Measurements from ENCODE around the gene SMARCD2.
"Not testable (repeated sequence)": the region's sequence is repeated elsewhere in the genome, so short reads cannot be mapped to it uniquely, and the experiment has no call there.

SMARCD2 gene

DNA sequence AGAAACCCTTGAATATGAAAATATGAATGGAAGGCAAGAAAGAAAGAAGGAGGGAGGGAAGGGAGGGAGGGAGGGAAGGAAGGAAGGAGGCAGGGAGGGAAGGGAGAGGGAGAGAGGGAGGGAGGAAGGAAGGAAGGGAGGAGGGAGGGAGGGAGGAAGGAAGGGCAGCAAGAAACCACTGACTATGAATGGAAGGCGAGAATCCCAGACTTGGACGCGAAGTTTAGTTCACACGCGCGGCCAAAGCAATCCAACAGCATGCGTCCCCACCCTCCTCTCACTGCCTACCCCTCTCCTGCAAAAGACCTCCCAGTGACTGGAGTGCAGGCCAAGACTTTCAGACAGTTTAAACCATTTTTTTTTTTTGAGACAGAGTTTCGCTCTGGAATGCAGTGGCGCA, 7.9 kb upstream of the SMARCD2 start:
- no peak for DNase-seq (ENCODE audit: low read depth in 2 of 2)

GRCh38 chr17:63848834-63849689, 6.6 kb upstream of the SMARCD2 start:
- peak; percentile 96 to 97 for DNase-seq (ENCODE audit: low read depth in 2 of 2)

- DNase-seq (ENCODE audit: low read depth in 2 of 2), result no peak
These were observed 5.2 kb upstream of the SMARCD2 start for GRCh38 chr17:63847525-63848249.

DNA sequence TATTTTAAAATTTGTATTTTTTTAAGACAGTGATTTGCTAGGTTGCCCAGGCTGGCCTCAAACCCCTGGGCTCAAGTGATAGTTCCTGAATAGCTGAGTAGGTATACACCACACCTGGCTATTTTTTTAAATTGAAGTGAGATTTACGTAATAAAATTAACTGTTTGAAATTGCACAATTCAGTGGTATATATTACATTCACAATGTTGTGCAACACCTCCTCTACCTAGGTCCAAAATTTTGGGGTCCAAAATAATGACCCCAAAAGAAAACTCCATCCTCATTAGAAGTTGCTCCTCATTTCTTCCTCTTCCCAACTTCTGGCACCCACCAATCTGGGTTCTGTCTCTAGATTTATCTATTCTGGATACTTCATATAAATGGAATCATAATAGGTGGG, 3.0 kb upstream of the SMARCD2 start:
- DNase-seq (ENCODE audit: low read depth in 2 of 2), result no peak

GRCh38 chr17:63843910-63844677, 1.6 kb upstream of the SMARCD2 start:
- DNase-seq (ENCODE audit: low read depth in 2 of 2), result no peak

- not testable (repeated sequence) for DNase-seq (ENCODE audit: low read depth in 2 of 2)
These were observed 953 bp upstream of the SMARCD2 start for GRCh38 chr17:63843387-63843888.

DNA sequence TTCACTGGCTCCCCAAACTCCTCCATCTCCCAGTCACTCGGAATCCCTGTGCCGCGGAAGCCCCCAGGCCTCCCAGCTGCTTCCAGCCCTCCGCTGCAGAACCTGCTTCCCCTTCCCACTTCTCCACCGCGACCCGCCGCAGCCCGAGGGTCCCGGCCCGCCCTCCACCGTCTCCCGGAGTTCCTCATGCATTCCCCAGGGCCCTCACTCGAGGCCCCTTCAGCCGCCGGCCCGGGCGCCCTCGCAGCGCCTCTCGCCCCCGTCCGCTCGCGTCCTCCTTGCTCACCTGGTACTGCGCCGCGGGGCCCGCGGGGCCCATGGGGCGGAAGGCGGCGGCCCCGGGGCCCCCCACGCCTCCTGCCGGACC, 329 bp downstream of the SMARCD2 start:
- no peak for DNase-seq (ENCODE audit: low read depth in 2 of 2)

DNA sequence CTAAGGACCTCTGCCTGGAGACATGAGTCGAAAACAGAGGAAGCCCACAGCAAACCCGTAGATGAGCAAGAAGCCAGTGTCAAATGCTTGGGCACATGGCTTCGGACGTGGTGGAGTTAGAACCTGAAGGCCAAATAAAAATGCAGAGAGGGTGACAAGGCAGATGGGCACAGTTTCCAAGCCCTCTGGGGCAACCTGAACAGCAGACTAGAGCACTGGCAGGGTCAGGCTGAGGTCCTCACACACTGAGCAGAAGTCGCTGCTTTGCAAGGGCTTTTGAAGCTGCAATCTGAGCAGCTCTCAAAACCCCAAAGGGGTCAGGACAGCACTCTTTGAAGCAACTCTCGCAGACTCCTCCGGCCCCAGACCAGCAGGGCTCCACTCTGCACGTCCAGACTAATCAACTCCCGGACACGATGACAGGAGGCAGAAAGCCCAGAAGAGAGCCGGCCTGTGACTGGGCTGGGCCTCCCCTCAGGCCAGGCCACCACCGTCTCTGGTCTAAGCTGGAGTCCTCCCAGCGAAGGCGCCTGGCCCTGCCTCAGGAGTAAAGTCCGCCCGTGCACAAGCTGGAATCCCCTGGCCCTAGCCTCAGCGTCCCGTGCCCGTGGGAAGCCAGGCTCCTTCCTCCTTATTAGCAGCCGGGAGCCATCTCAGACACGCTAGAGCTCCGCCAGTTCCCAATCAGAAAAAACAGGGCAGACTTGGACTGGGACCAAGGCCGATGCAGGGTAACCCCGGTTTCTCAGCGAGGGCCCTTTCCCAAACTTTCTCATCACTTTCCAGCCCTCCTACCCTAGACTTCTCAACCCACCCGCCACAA, 924 bp downstream of the SMARCD2 start:
- no peak for DNase-seq (ENCODE audit: low read depth in 2 of 2)

DNA sequence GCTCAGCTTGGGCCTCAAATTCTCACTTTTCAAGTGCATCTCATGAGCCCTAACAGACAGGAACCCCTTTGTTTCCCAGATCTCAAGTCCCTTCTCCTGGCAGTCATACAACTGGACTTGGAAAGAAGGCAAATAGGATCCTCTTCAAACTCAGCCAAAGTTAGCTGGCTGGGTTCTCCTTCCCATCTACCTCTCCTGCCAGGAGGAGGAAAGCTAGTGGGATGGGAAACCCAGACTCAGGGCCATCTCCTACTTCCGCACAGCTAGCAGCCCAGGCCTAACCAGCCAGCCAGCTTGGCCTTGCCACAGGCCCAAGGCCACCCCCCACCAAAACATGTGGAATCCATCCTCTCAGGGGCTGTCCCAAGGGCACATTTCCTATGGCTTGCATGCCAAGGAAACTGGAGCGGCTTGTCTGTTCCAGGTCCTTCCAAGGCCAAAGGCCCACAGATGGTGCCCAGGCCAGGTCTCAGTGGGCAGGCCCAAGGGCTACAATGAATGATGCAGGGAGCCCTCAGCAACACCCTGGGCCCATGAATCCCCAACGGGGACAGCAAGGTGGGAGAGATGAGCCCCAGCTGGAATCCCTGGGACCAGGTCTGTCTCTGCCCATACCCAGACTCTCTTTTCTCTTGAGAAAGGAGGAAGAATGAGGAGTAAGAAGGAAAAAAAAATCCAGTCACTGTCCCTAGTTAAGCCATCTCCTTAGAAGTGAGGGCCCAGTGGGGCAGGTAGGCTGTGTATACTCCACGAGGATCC, 1.7 kb downstream of the SMARCD2 start:
- no peak for DNase-seq (ENCODE audit: low read depth in 2 of 2)

DNA sequence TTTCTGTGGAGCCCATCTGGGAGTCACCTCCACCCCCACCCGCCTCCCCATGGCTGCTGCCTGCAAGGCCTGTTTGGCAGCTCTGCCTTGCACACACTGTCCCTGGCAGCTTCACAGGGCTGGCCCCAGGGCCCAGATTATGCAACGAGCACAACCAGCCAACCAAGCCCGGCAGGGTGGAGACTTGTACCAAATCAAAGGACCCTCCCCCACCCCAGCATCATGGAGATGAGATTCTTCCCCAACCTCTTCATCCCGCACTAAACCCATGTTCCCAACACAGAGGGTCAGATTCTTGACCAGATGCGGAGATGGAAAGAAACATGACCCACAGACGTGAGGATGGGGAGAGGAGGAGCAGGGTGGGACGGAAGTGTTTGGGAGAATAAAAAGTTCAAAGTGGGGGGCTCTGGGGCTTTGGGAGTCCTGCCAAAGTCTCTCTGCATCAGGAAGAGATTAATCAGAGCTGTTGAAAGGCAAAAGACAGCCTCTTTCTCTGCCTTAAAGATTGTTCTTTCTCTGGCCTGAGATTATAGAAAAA, 3.8 kb downstream of the SMARCD2 start:
- no peak for DNase-seq (ENCODE audit: low read depth in 2 of 2)

GRCh38 chr17:63837962-63838600, 4.4 kb downstream of the SMARCD2 start:
- DNase-seq (ENCODE audit: low read depth in 2 of 2), result no peak

- no peak for DNase-seq (ENCODE audit: low read depth in 2 of 2)
These were observed 5.0 kb downstream of the SMARCD2 start for GRCh38 chr17:63837480-63837879.

GRCh38 chr17:63836811-63837210, 5.7 kb downstream of the SMARCD2 start:
- DNase-seq (ENCODE audit: low read depth in 2 of 2), result no peak

GRCh38 chr17:63835167-63835720, 7.2 kb downstream of the SMARCD2 start:
- no peak for DNase-seq (ENCODE audit: low read depth in 2 of 2)

DNA sequence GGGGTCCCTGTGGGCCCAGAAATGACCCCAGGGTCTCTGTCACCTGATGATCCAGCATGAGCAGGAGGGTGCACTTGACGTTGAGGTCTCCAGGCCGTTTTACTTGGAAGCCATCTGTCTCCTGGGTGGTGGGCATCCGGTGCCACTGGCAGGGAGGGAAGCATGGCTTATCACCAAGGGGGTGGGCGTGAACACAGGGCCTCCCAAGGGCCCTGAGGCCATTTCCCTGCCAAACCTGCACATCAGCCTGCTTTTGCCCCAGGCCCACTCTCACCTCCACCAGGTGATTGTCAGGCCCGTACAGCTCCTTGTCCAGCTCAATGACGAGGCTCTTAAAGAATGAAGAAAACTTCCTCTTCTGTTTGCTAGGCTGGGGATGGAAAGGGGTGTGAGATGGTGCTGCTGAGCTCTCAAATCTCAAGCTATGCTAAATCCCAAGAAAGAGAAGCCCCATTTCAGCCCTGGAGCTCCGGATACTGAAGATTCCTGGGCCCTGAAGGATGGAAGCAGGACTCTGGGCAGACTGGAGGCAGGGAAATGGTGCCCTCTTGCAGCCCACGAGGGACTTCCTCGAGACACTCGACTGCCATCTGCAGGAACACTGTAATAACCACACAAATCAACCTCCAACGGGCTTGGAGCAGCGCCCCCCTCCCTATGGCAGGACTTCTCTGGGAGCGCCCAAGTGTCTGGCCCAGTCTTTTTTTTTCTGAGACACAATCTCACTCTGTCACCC, 7.9 kb downstream of the SMARCD2 start:
- peak in 1 of 2 donors; percentile 52 for DNase-seq (ENCODE audit: low read depth in 2 of 2)

DNA sequence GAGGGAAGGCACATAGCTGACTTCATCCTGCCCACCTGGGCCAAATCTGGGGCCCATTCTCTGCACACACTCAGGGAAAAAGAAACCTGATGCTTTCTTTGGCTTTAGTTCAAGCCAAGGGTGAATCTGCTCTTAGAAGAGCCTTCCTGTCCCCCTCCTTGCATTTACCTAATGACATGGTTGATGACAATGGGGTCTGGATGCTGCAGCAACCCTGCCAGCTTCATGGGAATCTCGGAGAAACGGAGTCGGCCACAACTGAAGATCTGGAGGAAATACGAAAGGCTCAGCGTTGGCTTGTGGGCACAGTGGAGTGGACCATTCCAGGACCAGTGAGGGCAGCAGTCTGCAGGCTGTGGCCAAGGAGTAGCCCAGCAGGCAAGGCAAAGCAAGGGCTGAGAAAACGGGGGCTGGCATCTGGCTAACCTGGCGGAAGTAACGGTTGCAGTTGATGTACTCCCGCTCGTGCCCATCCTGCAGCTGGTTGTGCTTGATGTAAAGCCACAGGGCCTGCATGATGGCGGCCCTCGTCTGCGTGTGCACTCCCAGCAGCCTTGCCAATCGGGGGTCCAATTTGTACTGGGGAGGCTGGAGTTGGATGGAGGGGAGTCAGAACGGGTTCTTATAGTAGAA, 8.6 kb downstream of the SMARCD2 start:
- no peak for DNase-seq (ENCODE audit: low read depth in 2 of 2)

GRCh38 chr17:63833026-63833740, 9.3 kb downstream of the SMARCD2 start:
- DNase-seq (ENCODE audit: low read depth in 2 of 2), result no peak

GRCh38 chr17:63832455-63832854, 10.0 kb downstream of the SMARCD2 start:
- DNase-seq (ENCODE audit: low read depth in 2 of 2), result no peak

All from activated CD4-positive, alpha-beta T cell treated with anti-CD3 and anti-CD28 coated beads for 24 hours (primary cell).